Natural killer cell (primary cell): ENCODE data around the gene PDZD7. TPM values are rescaled to one million over a fixed set of nuclear protein-coding genes. Genes with fewer than 3 reads are reported as not detected.

Experiments used
- ATAC-seq, 3 donors: fragments of 150-1000 bp in 2 of 3; fragments of 200-7000 bp in 1 of 3; cut with Tn5 transposase; 1 replicate in 1 of 3; 2 replicates in 2 of 3; pipeline ENCODE4 v1.10.0; 2021; ENCODE audit warnings: mild to moderate bottlenecking in 2 of 3, moderate library complexity in 2 of 3
- DNase-seq, 2 donors: peaks; one replicate each; pipeline versions ENCODE4 v3.0.0 to v3.0.0-alpha.2; 2013 to 2021; ENCODE audit warnings: mixed read lengths in 1 of 2
- H3K27ac ChIP-seq: one replicate; pipeline ENCODE4 v1.5.1; 2013; ENCODE audit warnings: mild to moderate bottlenecking, low read length
- H3K27me3 ChIP-seq: one replicate; pipeline ENCODE4 v1.6.1; 2013; ENCODE audit warnings: low read length; ENCODE audit not compliant: control insufficient read depth, insufficient read depth
- H3K36me3 ChIP-seq: one replicate; pipeline ENCODE4 v1.6.1; 2013; ENCODE audit warnings: low read length; ENCODE audit not compliant: control insufficient read depth, insufficient read depth
- H3K4me1 ChIP-seq: one replicate; pipeline ENCODE4 v1.6.1; 2013; ENCODE audit warnings: low read length; ENCODE audit not compliant: control insufficient read depth, insufficient read depth
- H3K4me3 ChIP-seq: one replicate; pipeline ENCODE4 v1.5.1; 2013; ENCODE audit warnings: low read length
- H3K9me3 ChIP-seq: one replicate; pipeline ENCODE4 v1.6.1; 2013; ENCODE audit warnings: low read length; ENCODE audit not compliant: control insufficient read depth, insufficient read depth
- H3K27ac Mint-ChIP-seq, 2 donors: one replicate each; pipeline ENCODE4 v1.8.0; 2022; ENCODE audit warnings: mild to moderate bottlenecking in 2 of 2, mixed read lengths in 2 of 2, moderate library complexity in 1 of 2
- H3K27me3 Mint-ChIP-seq, 2 donors: one replicate each; pipeline ENCODE4 v1.8.0; 2022; ENCODE audit warnings: low read depth in 2 of 2, mixed read lengths in 2 of 2
- H3K36me3 Mint-ChIP-seq: one replicate; pipeline ENCODE4 v1.8.0; 2022; ENCODE audit warnings: mixed read lengths
- H3K4me1 Mint-ChIP-seq, 2 donors: one replicate each; pipeline ENCODE4 v1.8.0; 2022; ENCODE audit warnings: mixed read lengths in 2 of 2
- H3K4me3 Mint-ChIP-seq: one replicate; pipeline ENCODE4 v1.8.0; 2022; ENCODE audit warnings: mild to moderate bottlenecking, moderate library complexity, mixed read lengths
- H3K9me3 Mint-ChIP-seq, 2 donors: one replicate each; pipeline ENCODE4 v1.8.0; 2022; ENCODE audit warnings: mixed read lengths in 2 of 2
- WGBS: methylation state at CpG from one replicate; pipeline ENCODE4 v1.1.7; 2013; ENCODE audit warnings: missing lambda C conversion rate; ENCODE audit not compliant: insufficient coverage; 5-methylcytosine and 5-hydroxymethylcytosine counted together
- intact Hi-C: fragments of 100-400 bp; cut with micrococcal nuclease; formaldehyde crosslinking; loops from one replicate; pipeline ENCODE4 v1.14.2; 2022
- total RNA-seq, 4 donors: library from RNA; stranded (reverse); fragments of 120-200 nt in 1 of 4; gene quantifications; one replicate each; pipeline versions ENCODE4 v1.2.3 to v1.2.4, GENCODE V29; 2013 to 2022
- TF ChIP-seq, protein P1 (sequence below): fragments of 200-600 bp; IDR thresholded peaks from one replicate; pipeline ENCODE4 v1.8.0; 2022; ENCODE audit warnings: antibody characterized with exemption

The PDZD7 gene
- total RNA-seq, 3 donors from 2014 or later (not counting 1 experiment from before 2014, with no cell fraction given) = 0.35 to 1.2 (median 0.52) TPM

DNA sequence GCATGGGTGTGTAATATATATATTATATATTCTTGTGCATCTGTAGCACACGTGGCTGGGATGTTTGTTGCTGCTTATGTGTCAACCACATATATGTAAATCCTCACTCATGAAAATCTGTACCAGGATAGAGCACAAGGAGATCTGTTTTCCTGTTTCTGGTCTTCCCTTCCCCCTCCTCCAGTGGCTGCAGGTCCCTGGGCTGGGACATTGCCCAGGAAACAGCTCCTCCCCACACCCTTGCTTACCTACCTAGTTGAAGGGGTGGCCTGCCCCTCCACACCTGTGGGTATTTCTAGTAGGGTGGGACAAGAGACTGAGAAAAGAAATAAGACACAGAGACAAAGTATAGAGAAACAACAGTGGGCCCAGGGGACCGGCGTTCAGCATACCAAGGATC lies 2.3 kb upstream of the PDZD7 start:
- H3K27ac Mint-ChIP-seq = peak overlapping the region; percentile 83 to 89
- H3K36me3 ChIP-seq = peaks cover 36% of the 10 kb centered on the region
- intact Hi-C loops = loop anchor here (5.0 kb wide), 3 partner anchors 34 to 319 kb away; partner anchors contain the start of genes BTRC and LZTS2
- H3K4me3 Mint-ChIP-seq = peak overlapping the region; percentile 88
- no peaks in the 10 kb centered on the region for H3K27me3 ChIP-seq
- whole genome bisulfite sequencing = 33% methylated on average over 1 of the region's 3 CpGs
- peaks cover 0 to 7% of the 10 kb centered on the region in 2 donors for H3K27me3 Mint-ChIP-seq
- H3K27ac ChIP-seq = peak overlapping the region; percentile 98
- TF ChIP-seq, protein P1, sequence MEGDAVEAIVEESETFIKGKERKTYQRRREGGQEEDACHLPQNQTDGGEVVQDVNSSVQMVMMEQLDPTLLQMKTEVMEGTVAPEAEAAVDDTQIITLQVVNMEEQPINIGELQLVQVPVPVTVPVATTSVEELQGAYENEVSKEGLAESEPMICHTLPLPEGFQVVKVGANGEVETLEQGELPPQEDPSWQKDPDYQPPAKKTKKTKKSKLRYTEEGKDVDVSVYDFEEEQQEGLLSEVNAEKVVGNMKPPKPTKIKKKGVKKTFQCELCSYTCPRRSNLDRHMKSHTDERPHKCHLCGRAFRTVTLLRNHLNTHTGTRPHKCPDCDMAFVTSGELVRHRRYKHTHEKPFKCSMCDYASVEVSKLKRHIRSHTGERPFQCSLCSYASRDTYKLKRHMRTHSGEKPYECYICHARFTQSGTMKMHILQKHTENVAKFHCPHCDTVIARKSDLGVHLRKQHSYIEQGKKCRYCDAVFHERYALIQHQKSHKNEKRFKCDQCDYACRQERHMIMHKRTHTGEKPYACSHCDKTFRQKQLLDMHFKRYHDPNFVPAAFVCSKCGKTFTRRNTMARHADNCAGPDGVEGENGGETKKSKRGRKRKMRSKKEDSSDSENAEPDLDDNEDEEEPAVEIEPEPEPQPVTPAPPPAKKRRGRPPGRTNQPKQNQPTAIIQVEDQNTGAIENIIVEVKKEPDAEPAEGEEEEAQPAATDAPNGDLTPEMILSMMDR = no peak
- H3K9me3 ChIP-seq = no peaks in the 10 kb centered on the region
- H3K9me3 Mint-ChIP-seq = no peaks in the 10 kb centered on the region
- peaks cover 27 to 28% of the 10 kb centered on the region in 2 donors for H3K4me1 Mint-ChIP-seq
- peaks cover 28% of the 10 kb centered on the region for H3K4me1 ChIP-seq
- ATAC-seq = no peak
- no peak overlapping the region for H3K4me3 ChIP-seq
- peaks cover 9% of the 10 kb centered on the region for H3K36me3 Mint-ChIP-seq
- DNase-seq = no peak

DNA sequence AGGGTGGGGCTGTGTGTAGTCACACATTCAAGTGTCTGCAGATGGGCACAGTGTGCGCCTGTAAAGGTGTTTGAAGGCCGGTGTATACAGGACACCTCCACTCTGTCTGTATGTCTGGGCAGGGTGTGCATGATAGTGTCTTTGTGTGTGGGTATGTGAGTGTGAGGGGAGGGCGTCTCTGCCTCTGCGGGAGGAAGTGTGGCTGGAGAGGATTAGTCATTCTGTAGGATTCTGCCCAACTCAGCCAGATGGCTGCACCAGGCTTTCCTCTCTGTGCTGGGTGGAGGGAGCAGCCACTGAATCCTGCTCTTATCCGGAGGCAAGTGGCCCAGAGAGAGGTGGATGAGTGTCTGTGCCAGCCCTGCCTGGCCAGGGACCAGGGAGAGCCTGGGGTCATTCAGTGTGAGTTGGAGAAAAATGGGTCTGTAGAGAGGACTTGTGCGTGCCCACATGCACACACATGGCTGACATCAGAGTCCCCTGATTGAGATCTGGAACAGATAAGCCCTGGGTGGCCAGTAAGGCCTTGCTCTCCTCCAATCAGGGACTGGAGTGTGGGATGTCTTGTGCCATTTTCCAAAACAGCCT lies 1.8 kb upstream of the PDZD7 start:
- DNase-seq = peak; percentile 50 to 62
- peaks cover 0 to 7% of the 10 kb centered on the region in 2 donors for H3K27me3 Mint-ChIP-seq
- Histone ChIP-seq H3K36me3 (peaks cover 31% of the 10 kb centered on the region), H3K4me1 (peaks cover 28% of the 10 kb centered on the region), H3K9me3 (no peaks in the 10 kb centered on the region), H3K27ac (peak overlapping the region; percentile 98), H3K27me3 (no peaks in the 10 kb centered on the region), H3K4me3 (peak overlapping the region; percentile 50)
- peak; percentile 23 to 40 (median 30) for ATAC-seq
- peaks cover 4% of the 10 kb centered on the region for H3K36me3 Mint-ChIP-seq
- WGBS = 10% methylated on average over 6 of the region's 6 CpGs
- no peaks in the 10 kb centered on the region for H3K9me3 Mint-ChIP-seq
- TF ChIP-seq, protein P1 = no peak
- H3K4me3 Mint-ChIP-seq = peak overlapping the region; percentile 88
- peaks cover 27 to 28% of the 10 kb centered on the region in 2 donors for H3K4me1 Mint-ChIP-seq
- intact Hi-C loops = loop anchor here (5.0 kb wide), 3 partner anchors 35 to 320 kb away; partner anchors contain the start of genes BTRC and LZTS2
- H3K27ac Mint-ChIP-seq = peak overlapping the region; percentile 83 to 89

DNA sequence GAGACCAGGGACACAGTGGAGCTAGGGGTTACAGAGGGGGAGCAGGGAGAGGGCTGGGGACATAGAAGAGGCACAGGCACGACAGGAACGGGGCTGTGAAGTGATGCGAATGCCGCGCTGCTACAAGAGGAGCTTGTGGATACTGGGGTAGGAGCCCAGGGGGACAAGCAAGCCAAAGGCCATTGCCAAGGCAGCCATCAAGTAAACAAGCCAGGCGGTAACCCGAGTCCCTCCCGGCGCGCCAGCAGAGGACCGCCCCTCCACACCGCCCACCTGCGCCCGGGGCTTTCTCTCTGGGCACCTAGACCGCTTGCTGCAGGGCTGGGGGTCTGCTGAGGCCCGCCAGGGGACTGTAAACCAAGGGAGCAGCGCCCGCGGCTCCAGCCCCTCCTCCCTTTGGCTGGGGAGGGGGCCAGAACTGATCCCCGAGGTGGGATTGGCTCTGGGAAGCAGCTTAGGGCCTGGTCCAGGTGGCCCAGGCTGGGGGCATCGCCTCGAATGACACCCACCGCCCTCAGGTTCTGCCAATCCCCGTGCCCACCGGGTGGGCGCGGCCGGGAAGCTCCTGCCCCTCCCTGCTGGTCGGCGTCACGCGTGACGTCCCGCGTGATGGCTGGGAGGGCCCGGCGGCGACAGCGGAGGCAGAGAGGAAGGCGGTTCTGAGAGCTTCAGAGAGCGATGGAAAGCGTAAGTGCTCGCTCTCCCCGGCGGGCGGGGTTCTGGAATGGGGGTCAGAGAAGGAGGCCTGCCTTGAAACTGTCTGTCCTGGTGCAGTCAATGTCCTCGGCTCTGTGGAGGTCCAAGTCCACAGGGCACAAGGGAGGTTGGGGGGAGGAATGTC lies 1.1 kb upstream of the PDZD7 start:
- TF ChIP-seq, protein P1 = no peak
- peak overlapping the region; percentile 83 to 89 for H3K27ac Mint-ChIP-seq
- no peaks in the 10 kb centered on the region for H3K9me3 Mint-ChIP-seq
- ATAC-seq = peak; percentile 58 to 73 (median 68)
- WGBS = under 1% methylated on average over 47 of the region's 47 CpGs
- Histone ChIP-seq H3K36me3 (peaks cover 24% of the 10 kb centered on the region), H3K9me3 (no peaks in the 10 kb centered on the region), H3K27ac (peak overlapping the region; percentile 98), H3K27me3 (no peaks in the 10 kb centered on the region), H3K4me3 (peak overlapping the region; percentile 50), H3K4me1 (peaks cover 28% of the 10 kb centered on the region)
- peak overlapping the region; percentile 88 for H3K4me3 Mint-ChIP-seq
- peaks cover 0 to 7% of the 10 kb centered on the region in 2 donors for H3K27me3 Mint-ChIP-seq
- H3K4me1 Mint-ChIP-seq = peaks cover 27 to 28% of the 10 kb centered on the region in 2 donors
- H3K36me3 Mint-ChIP-seq = no peaks in the 10 kb centered on the region
- intact Hi-C loops = loop anchor here (5.0 kb wide), 3 partner anchors 35 to 320 kb away; partner anchors contain the start of genes BTRC and LZTS2
- peak; percentile 61 to 93 for DNase-seq
